HG03354 (cell line): ENCODE data around the gene S100A11.

ENCODE experiments used
- ATAC-seq: cut with Tn5 transposase; IDR thresholded peaks from one replicate; pipeline ENCODE4 v1.9.1; 2021; ENCODE audit warnings: mild to moderate bottlenecking; ENCODE audit not compliant: unreplicated experiment, poor library complexity, severe bottlenecking

Gene S100A11

DNA sequence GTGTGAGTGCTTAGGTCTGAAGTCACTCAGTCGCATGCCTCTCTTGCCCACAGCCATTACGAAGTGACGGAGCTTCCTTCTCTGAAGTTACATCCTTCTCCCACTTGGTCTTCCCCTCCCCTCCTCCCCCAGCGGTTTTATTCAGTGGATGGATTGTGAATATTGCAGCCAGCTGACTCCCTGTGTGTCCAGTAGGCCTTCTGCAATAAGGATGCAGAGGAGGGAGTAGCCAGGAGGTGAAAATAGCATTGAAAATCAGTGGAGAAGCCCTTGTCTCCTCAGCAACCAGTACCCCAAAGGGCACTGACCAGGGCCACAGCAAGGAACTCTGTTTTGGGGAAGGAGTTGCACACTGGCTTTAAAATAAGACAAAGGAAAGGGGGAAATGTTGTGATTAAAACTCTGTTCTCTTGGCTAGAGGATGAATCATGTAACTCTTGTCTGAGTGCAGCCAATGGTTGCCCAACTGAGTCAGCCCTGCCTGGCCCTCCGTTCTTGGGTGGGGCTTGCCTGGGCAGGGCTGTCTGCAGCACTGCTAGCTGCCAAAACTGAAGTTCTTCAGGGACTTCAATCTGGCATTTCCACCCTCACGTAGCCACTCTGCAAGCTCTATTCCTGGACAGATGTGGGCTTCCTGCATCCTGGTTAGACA is 47.5 kb downstream of the S100A11 start:
- ATAC-seq = no peak

DNA sequence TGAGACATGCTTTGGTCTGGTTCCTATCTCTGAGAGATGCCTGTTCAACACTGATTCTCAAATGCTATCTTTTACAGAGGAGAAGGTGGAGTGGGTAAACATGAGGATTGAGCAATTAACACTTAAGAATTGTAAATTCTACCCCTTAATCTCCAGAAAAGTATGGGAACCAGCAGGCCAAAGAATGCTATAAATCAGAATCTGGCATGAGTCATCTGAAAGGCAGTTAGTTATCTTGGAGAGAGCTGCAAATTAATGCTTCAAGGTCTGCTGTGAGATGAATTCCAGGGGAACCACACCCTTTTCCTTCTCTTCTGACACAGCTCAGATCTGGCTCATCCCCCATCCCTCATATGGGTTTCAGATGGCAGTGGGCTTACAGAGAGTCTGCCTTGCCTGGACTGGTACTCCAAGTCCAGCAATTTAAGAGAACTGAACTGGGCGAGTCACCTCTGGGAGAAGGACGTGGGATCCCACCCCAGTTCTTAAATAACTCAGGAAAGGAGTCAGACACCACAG is 48.3 kb downstream of the S100A11 start:
- no peak for ATAC-seq

DNA sequence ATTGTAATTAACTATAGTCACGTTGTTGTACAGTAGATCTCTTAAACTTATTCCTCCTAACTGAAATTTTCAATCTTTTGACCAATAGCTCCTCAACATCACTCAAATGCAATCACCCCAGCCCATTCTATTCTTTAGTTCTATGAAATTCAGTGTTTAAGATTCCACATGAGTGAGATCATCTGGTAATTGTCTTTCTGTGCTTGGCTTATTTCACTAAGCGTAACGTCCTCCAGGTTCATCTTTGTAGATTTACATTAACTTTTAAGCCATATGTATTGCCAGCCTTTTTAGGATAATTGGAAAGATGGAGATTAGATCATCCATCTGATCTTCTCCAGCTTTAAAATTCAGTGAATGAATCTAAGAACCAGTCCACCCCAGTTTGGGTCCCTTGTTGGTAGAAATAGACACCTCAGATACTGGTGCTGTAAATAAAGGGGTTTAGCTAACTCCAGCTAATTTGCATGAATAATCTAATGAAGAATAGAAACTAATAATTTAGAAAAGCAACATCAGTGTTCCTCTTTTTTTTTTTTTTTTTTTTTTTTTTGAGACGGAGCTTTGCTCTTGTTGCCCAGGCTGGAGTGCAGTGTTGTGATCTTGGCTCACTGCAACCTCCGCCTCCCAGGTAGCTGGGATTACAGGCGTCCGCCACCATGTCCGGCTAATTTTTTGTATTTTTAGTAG is 50.2 kb downstream of the S100A11 start:
- no peak for ATAC-seq

DNA sequence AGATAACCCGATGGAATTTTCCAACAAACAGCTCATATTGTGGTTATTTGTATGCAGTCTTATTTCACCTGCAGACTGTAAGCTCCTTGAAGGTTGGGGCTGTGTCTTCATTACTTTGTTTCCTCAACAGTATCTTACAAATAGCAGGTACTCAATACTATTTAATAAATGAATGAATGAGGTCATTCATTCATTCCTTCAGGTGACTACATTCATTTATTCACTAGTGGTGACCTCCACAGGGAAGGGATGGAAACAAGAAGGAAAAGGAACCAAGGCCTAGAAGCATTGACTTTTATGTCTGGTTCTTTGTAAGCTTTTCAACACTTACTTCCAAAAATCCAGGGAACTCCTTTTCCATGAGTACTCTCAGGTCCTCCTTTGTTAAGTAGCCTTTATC is 51.0 kb downstream of the S100A11 start:
- ATAC-seq = no peak

DNA sequence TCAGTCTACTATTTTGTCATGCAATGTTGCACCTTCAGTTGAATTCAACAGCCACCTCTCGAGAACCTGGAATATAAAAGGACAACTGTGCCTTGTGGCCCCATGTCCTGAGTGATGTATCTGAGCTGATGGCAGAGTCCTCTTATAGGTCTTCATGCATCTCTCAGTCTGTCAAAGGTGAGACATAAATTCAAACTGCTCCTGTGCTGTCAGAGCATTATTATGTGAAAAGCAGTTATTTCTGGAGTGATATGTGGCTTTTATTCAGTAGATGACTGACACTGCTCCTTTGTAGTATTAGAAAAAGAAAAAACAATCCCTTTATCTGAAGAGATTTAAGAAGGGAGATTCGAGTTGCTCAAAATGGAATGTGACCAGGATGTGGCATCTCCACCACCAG is 51.5 kb downstream of the S100A11 start:
- ATAC-seq = no peak

DNA sequence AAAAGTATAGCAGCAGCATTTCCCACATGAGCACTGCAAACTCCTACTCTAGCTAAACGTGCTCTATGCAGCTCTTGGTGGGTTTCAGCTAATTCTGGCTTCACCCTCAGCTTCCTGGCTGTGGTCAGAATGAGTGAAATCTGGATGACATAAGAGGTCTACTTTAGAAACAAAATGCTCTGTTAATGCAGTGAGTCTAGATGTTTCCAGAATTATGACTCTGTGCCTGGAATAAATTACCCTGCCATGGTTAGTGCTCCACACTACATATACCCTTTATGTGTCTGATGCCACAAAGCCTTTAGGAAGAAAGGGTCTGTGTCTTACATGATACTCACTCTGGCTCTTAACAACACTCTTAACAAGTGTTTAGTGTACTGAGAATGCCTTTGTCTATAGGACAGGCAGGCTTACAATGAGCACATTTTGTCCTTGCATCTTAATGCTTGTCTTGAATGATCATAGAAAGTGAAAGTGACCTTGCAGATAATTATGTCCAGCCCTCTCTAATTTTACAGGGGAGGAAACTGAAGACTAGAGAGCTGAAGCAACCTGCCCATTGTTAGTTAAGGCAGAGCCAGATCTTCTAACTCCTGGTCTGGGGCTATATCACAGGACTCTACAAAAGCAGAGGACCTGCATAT is 52.4 kb downstream of the S100A11 start:
- ATAC-seq = no peak
